HEK293 (cell line): ENCODE data around the gene SOX12.

ENCODE experiments used
- GFI1B ChIP-seq: fragments of 450-650 bp; formaldehyde crosslinking; IDR thresholded peaks from 2 replicates; pipeline ENCODE4 v1.5.1; 2016; ENCODE audit warnings: missing biosample characterization, missing genetic modification characterization
- GLI4 ChIP-seq: fragments of 450-650 bp; formaldehyde crosslinking; IDR thresholded peaks from 2 replicates; pipeline ENCODE4 v1.5.1; 2016; ENCODE audit warnings: missing biosample characterization, missing genetic modification characterization
- HOXC10 ChIP-seq: sonication (generic); formaldehyde crosslinking; IDR thresholded peaks from 2 replicates; pipeline ENCODE4 v1.8.1; 2023; ENCODE audit warnings: mild to moderate bottlenecking, missing genetic modification reagents
- KLF1 ChIP-seq: fragments of 450-650 bp; formaldehyde crosslinking; IDR thresholded peaks from 2 replicates; pipeline ENCODE4 v1.5.1; 2016; ENCODE audit warnings: missing biosample characterization, missing genetic modification characterization
- KLF10 ChIP-seq: fragments of 450-650 bp; IDR thresholded peaks from 2 replicates; pipeline ENCODE4 v1.5.1; 2018; ENCODE audit warnings: missing biosample characterization, mild to moderate bottlenecking, missing genetic modification characterization
- KLF8 ChIP-seq: fragments of 450-650 bp; formaldehyde crosslinking; IDR thresholded peaks from 2 replicates; pipeline ENCODE4 v1.5.1; 2016; ENCODE audit warnings: missing biosample characterization, missing genetic modification characterization
- MZF1 ChIP-seq: fragments of 450-650 bp; formaldehyde crosslinking; IDR thresholded peaks from 2 replicates; pipeline ENCODE4 v1.5.1; 2017; ENCODE audit warnings: missing biosample characterization, missing genetic modification characterization, borderline replicate concordance
- PRDM1 ChIP-seq: fragments of 450-650 bp; formaldehyde crosslinking; IDR thresholded peaks from 2 replicates; pipeline ENCODE4; 2016; ENCODE audit warnings: missing biosample characterization, missing genetic modification characterization
- PRDM4 ChIP-seq: fragments of 450-650 bp; formaldehyde crosslinking; IDR thresholded peaks from 2 replicates; pipeline ENCODE4 v1.5.1; 2017; ENCODE audit warnings: missing biosample characterization, missing genetic modification characterization
- SCRT2 ChIP-seq: fragments of 450-650 bp; formaldehyde crosslinking; IDR thresholded peaks from 2 replicates; pipeline ENCODE4 v1.5.1; 2016; ENCODE audit warnings: missing biosample characterization, missing genetic modification characterization
- ZBTB17 ChIP-seq: fragments of 450-650 bp; formaldehyde crosslinking; IDR thresholded peaks from 2 replicates; pipeline ENCODE4 v1.5.1; 2016; ENCODE audit warnings: missing biosample characterization, missing genetic modification characterization
- ZBTB44 ChIP-seq: fragments of 450-650 bp; IDR thresholded peaks from 2 replicates; pipeline ENCODE4 v1.5.1; 2018; ENCODE audit warnings: missing biosample characterization, mild to moderate bottlenecking, missing genetic modification characterization
- ZBTB48 ChIP-seq: fragments of 450-650 bp; formaldehyde crosslinking; IDR thresholded peaks from 2 replicates; pipeline ENCODE4 v1.5.1; 2016; ENCODE audit warnings: missing biosample characterization, missing genetic modification characterization
- ZFP37 ChIP-seq: fragments of 450-650 bp; formaldehyde crosslinking; IDR thresholded peaks from 2 replicates; pipeline ENCODE4 v1.5.1; 2016; ENCODE audit warnings: missing biosample characterization, missing genetic modification characterization
- ZIC2 ChIP-seq: fragments of 450-650 bp; formaldehyde crosslinking; IDR thresholded peaks from 2 replicates; pipeline ENCODE4 v1.5.1; 2016; ENCODE audit warnings: missing biosample characterization, missing genetic modification characterization
- ZNF155 ChIP-seq: fragments of 450-650 bp; formaldehyde crosslinking; IDR thresholded peaks from 2 replicates; pipeline ENCODE4 v1.5.1; 2016; ENCODE audit warnings: missing biosample characterization, missing genetic modification characterization
- ZNF184 ChIP-seq: fragments of 450-650 bp; IDR thresholded peaks from 2 replicates; pipeline ENCODE4 v1.5.1; 2018; ENCODE audit warnings: missing biosample characterization, mild to moderate bottlenecking, missing genetic modification characterization
- ZNF221 ChIP-seq: fragments of 450-650 bp; formaldehyde crosslinking; IDR thresholded peaks from 2 replicates; pipeline ENCODE4 v1.5.1; 2017; ENCODE audit warnings: missing biosample characterization, missing genetic modification characterization, borderline replicate concordance
- ZNF280D ChIP-seq: fragments of 450-650 bp; formaldehyde crosslinking; IDR thresholded peaks from 2 replicates; pipeline ENCODE4 v1.5.1; 2016; ENCODE audit warnings: missing biosample characterization, missing genetic modification characterization
- ZNF324 ChIP-seq: fragments of 450-650 bp; formaldehyde crosslinking; IDR thresholded peaks from 2 replicates; pipeline ENCODE4 v1.5.1; 2016; ENCODE audit warnings: missing biosample characterization, missing genetic modification characterization
- ZNF366 ChIP-seq: fragments of 450-650 bp; formaldehyde crosslinking; conservative IDR thresholded peaks from 2 replicates; pipeline ENCODE4 v1.5.1; 2016; ENCODE audit warnings: missing biosample characterization, missing genetic modification characterization
- ZNF391 ChIP-seq: fragments of 450-650 bp; formaldehyde crosslinking; IDR thresholded peaks from 2 replicates; pipeline ENCODE4 v1.5.1; 2016; ENCODE audit warnings: low read depth, missing biosample characterization, missing genetic modification characterization, borderline replicate concordance
- ZNF416 ChIP-seq: fragments of 450-650 bp; formaldehyde crosslinking; IDR thresholded peaks from 2 replicates; pipeline ENCODE4 v1.5.1; 2016; ENCODE audit warnings: missing biosample characterization, missing genetic modification characterization
- ZNF449 ChIP-seq: fragments of 450-650 bp; formaldehyde crosslinking; IDR thresholded peaks from 2 replicates; pipeline ENCODE4 v1.5.1; 2017; ENCODE audit warnings: missing biosample characterization, mild to moderate bottlenecking, missing genetic modification characterization, moderate library complexity
- ZNF48 ChIP-seq: fragments of 450-650 bp; formaldehyde crosslinking; IDR thresholded peaks from 2 replicates; pipeline ENCODE4 v1.5.1; 2016; ENCODE audit warnings: missing biosample characterization, missing genetic modification characterization
- ZNF501 ChIP-seq: fragments of 450-650 bp; formaldehyde crosslinking; IDR thresholded peaks from 2 replicates; pipeline ENCODE4 v1.5.1; 2016; ENCODE audit warnings: missing biosample characterization, missing genetic modification characterization
- ZNF544 ChIP-seq: fragments of 450-650 bp; formaldehyde crosslinking; IDR thresholded peaks from 2 replicates; pipeline ENCODE4 v1.5.0; 2017; ENCODE audit warnings: missing biosample characterization, missing genetic modification characterization
- ZNF596 ChIP-seq: fragments of 450-650 bp; IDR thresholded peaks from 2 replicates; pipeline ENCODE4 v1.5.0; 2018; ENCODE audit warnings: missing biosample characterization, mild to moderate bottlenecking, missing genetic modification characterization, moderate library complexity
- ZNF701 ChIP-seq: fragments of 450-650 bp; formaldehyde crosslinking; IDR thresholded peaks from 2 replicates; pipeline ENCODE4 v1.5.1; 2016; ENCODE audit warnings: missing biosample characterization, missing genetic modification characterization
- ZNF747 ChIP-seq: fragments of 450-650 bp; formaldehyde crosslinking; IDR thresholded peaks from 2 replicates; pipeline ENCODE4 v1.5.1; 2016; ENCODE audit warnings: missing biosample characterization, missing genetic modification characterization
- ZNF777 ChIP-seq: fragments of 450-650 bp; formaldehyde crosslinking; IDR thresholded peaks from 2 replicates; pipeline ENCODE4 v1.5.1; 2017; ENCODE audit warnings: missing biosample characterization, missing genetic modification characterization, borderline replicate concordance
- ZNF792 ChIP-seq: fragments of 450-650 bp; formaldehyde crosslinking; IDR thresholded peaks from 2 replicates; pipeline ENCODE4 v1.5.1; 2016; ENCODE audit warnings: missing biosample characterization, missing genetic modification characterization

The SOX12 gene

GRCh38 chr20:371755-372542, 46.6 kb downstream of the SOX12 start (continued):
- TF ChIP-seq ZFP37 (no peak), ZNF324 (tag by site-specific recombination) (no peak), ZNF48 (tag by site-specific recombination) (no peak), ZNF747 (tag by site-specific recombination) (no peak), KLF8 (no peak), ZBTB17 (peak; percentile 35; the same call in 1 of the 2 replicates), ZNF155 (tag by site-specific recombination) (no peak), KLF10 (tag by site-specific recombination) (no peak), ZBTB48 (tag by site-specific recombination) (peak; percentile 69; the same call in 1 of the 2 replicates), MZF1 (tag by site-specific recombination) (peak; percentile 72; the same call in 1 of the 2 replicates), SCRT2 (peak; percentile 70), PRDM4 (no peak), ZNF596 (tag by site-specific recombination) (no peak), ZNF366 (tag by site-specific recombination) (peak; percentile 55), ZNF449 (tag by site-specific recombination) (no peak), GLI4 (no peak), ZNF792 (tag by site-specific recombination) (no peak), ZNF544 (tag by site-specific recombination) (no peak), ZNF416 (tag by site-specific recombination) (no peak), PRDM1 (tag by site-specific recombination) (no peak), ZIC2 (tag by site-specific recombination) (peak; percentile 66), GFI1B (tag by site-specific recombination) (no peak), ZNF391 (tag by site-specific recombination) (no peak), ZNF280D (tag by site-specific recombination) (no peak), ZNF184 (tag by site-specific recombination) (no peak), ZBTB44 (tag by site-specific recombination) (peak; percentile 67; the same call in 1 of the 2 replicates), ZNF701 (no peak), HOXC10 (no peak), ZNF221 (tag by site-specific recombination) (no peak), ZNF501 (tag by site-specific recombination) (no peak), KLF1 (tag by site-specific recombination) (no peak), ZNF777 (tag by site-specific recombination) (no peak)
